OCI-LY1 (cell line): ENCODE measurements around the gene MYMX.
A peak's percentile ranks its signal among the peaks of the same experiment; 100 is the strongest.

ENCODE experiments used
- H2AFZ ChIP-seq: fragments of 200-600 bp; sonication (generic), shearing (Covaris generic); 2 replicates; pipeline ENCODE4 v1.6.0; 2014; ENCODE audit warnings: antibody characterized with exemption, mild to moderate bottlenecking, low read length
- H3F3A ChIP-seq: fragments of 200-600 bp; sonication (generic), shearing (Covaris generic); 2 replicates; pipeline ENCODE4 v1.6.0; 2014; ENCODE audit warnings: mild to moderate bottlenecking, antibody characterized with exemption, low read length, moderate library complexity; ENCODE audit not compliant: insufficient read depth
- H3K27ac ChIP-seq: fragments of 200-600 bp; sonication (generic); 2 replicates; pipeline ENCODE4 v1.5.1; 2014; ENCODE audit warnings: low read length, mixed run types, mild to moderate bottlenecking, low read depth; ENCODE audit not compliant: poor library complexity, severe bottlenecking
- H3K27me3 ChIP-seq: fragments of 200-600 bp; sonication (generic); 2 replicates; pipeline ENCODE4 v1.6.0; 2014; ENCODE audit warnings: antibody characterized with exemption, mild to moderate bottlenecking, low read length, moderate library complexity; ENCODE audit not compliant: insufficient read depth
- H3K36me3 ChIP-seq: fragments of 200-600 bp; sonication (generic); 2 replicates; pipeline ENCODE4 v1.6.1; 2014; ENCODE audit warnings: mild to moderate bottlenecking, antibody characterized with exemption, low read length, moderate library complexity, mixed read lengths; ENCODE audit not compliant: insufficient read depth
- H3K4me1 ChIP-seq: fragments of 200-600 bp; sonication (generic); 2 replicates; pipeline ENCODE4 v1.5.1; 2014; ENCODE audit warnings: mild to moderate bottlenecking, low read length, moderate library complexity; ENCODE audit not compliant: insufficient read depth, severe bottlenecking
- H3K4me2 ChIP-seq: fragments of 200-600 bp; sonication (generic), shearing (Covaris generic); 2 replicates; pipeline ENCODE4 v1.6.1; 2014; ENCODE audit warnings: low read length
- H3K4me3 ChIP-seq: fragments of 200-600 bp; sonication (generic); 2 replicates; pipeline ENCODE4 v1.5.1; 2014; ENCODE audit warnings: low read length, low read depth, mild to moderate bottlenecking, mixed read lengths; ENCODE audit not compliant: poor library complexity, severe bottlenecking
- H3K79me2 ChIP-seq: fragments of 200-600 bp; shearing (Covaris generic); 2 replicates; pipeline ENCODE4 v1.6.1; 2016; ENCODE audit warnings: mixed run types, low read length, mixed read lengths; ENCODE audit not compliant: insufficient read depth
- H3K9ac ChIP-seq: fragments of 200-600 bp; sonication (generic), shearing (Covaris generic); 2 replicates; pipeline ENCODE4 v1.6.1; 2014; ENCODE audit warnings: mild to moderate bottlenecking, low read length, mixed read lengths
- H3K9me2 ChIP-seq: fragments of 200-600 bp; sonication (generic), shearing (Covaris generic); 2 replicates; pipeline ENCODE4 v1.6.1; 2014; ENCODE audit warnings: low read depth, mild to moderate bottlenecking, low read length, mixed read lengths
- H3K9me3 ChIP-seq: fragments of 200-600 bp; shearing (Covaris generic); 2 replicates; pipeline ENCODE4 v1.6.1; 2014; ENCODE audit warnings: low read length, mixed read lengths
- H4K20me1 ChIP-seq: fragments of 200-600 bp; sonication (generic), shearing (Covaris generic); 2 replicates; pipeline ENCODE4 v1.6.0; 2016; ENCODE audit warnings: mild to moderate bottlenecking, low read length; ENCODE audit not compliant: insufficient read depth
- CTCF ChIP-seq: fragments of 200-600 bp; sonication (generic), shearing (Covaris generic); IDR thresholded peaks from 2 replicates; pipeline ENCODE4 v1.5.1; 2017; ENCODE audit warnings: mild to moderate bottlenecking, antibody characterized with exemption, low read length, moderate library complexity, mixed read lengths
- EZH2 ChIP-seq: fragments of 200-600 bp; sonication (generic), shearing (Covaris generic); IDR thresholded peaks from 2 replicates; pipeline ENCODE4 v1.8.0; 2017; ENCODE audit warnings: borderline replicate concordance, mixed run types, mild to moderate bottlenecking, antibody characterized with exemption, low read length, moderate library complexity, mixed read lengths

MYMX gene

GRCh38 chr6:44219815-44220784, 3.4 kb downstream of the MYMX start:
- peak overlapping the region; percentile 71 for H3K4me2 ChIP-seq
- H3K9ac ChIP-seq: peak overlapping the region; percentile 49; the same call in 1 of the 2 replicates
- H3K27ac ChIP-seq: peak overlapping the region; percentile 82

GRCh38 chr6:44220913-44221290, 4.2 kb downstream of the MYMX start:
- no peak for TF ChIP-seq CTCF
- no peak for TF ChIP-seq EZH2
- Histone ChIP-seq H3K27me3 (no peaks in the 10 kb centered on the region), H3K36me3 (no peaks in the 10 kb centered on the region), H2AFZ (no peak overlapping the region), H3F3A (peaks cover 10% of the 10 kb centered on the region), H3K79me2 (no peaks in the 10 kb centered on the region), H3K9me2 (no peaks in the 10 kb centered on the region), H3K27ac (peak overlapping the region; percentile 74), H3K9me3 (no peaks in the 10 kb centered on the region), H3K4me1 (peaks cover 55% of the 10 kb centered on the region), H3K9ac (no peak overlapping the region), H3K4me3 (no peak overlapping the region), H3K4me2 (no peak overlapping the region), H4K20me1 (no peaks in the 10 kb centered on the region)

More at GRCh38 chr6:44219815-44220784, 3.4 kb downstream of the MYMX start:
- Histone ChIP-seq H3K4me1 (peaks cover 47% of the 10 kb centered on the region), H3K79me2 (no peaks in the 10 kb centered on the region), H3K9me3 (no peaks in the 10 kb centered on the region), H3K4me3 (peak overlapping the region; percentile 59), H3K27me3 (no peaks in the 10 kb centered on the region), H3K36me3 (no peaks in the 10 kb centered on the region), H2AFZ (no peak overlapping the region), H3F3A (peaks cover 10% of the 10 kb centered on the region), H4K20me1 (no peaks in the 10 kb centered on the region), H3K9me2 (no peaks in the 10 kb centered on the region)
- TF ChIP-seq EZH2: no peak
- TF ChIP-seq CTCF: no peak

DNA sequence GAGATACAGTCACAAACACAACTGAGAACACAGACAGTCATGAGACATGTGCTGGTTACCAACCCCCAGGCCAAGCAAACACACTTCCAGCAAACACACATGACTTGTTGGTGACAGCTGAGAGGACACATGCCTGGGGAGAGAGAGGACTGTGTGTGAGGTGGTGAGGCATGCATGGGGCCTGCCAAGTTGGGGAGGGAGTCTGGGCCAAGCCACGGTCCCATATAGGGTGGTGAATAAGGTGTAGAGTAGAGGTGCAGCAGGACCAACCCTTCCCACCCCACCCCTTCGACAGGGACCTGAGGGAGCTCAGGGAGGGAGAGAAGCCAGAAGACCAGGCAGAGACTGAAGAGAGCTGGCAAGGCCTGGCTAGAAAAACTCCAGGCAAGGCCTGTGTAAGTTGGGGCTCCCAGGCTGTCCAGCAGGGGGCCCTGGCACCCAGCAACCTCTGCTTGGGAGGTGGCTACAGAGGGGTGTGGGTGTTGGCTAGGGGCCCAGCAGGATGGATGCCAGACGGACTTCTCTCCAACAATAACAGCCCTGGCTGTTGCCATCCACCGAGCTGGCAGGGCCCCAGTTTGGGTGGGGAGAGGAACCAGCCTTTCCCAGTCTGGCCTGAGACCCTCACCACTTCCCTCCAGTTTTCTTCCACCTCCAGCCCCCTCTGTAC, 4.7 kb downstream of the MYMX start:
- TF ChIP-seq CTCF (peak; percentile 76), EZH2 (no peak)
- H3F3A ChIP-seq: peaks cover 10% of the 10 kb centered on the region
- H4K20me1 ChIP-seq: no peaks in the 10 kb centered on the region
- H3K27ac ChIP-seq: peak overlapping the region; percentile 74
- no peak overlapping the region for H3K4me2 ChIP-seq
- peaks cover 60% of the 10 kb centered on the region for H3K4me1 ChIP-seq
- no peaks in the 10 kb centered on the region for H3K9me2 ChIP-seq
- no peaks in the 10 kb centered on the region for H3K36me3 ChIP-seq
- no peak overlapping the region for H2AFZ ChIP-seq
- H3K27me3 ChIP-seq: no peaks in the 10 kb centered on the region
- no peak overlapping the region for H3K4me3 ChIP-seq
- H3K9me3 ChIP-seq: no peaks in the 10 kb centered on the region
- H3K9ac ChIP-seq: no peak overlapping the region
- H3K79me2 ChIP-seq: no peaks in the 10 kb centered on the region
